Activated T-cell treated with anti-CD3 and anti-CD28 coated beads, Interleukin-2, amount 50 U/mL, for 24 hours (primary cell): Measurements from ENCODE around the gene NPB.

ENCODE experiments used
- DNase-seq: peaks from one replicate; pipeline ENCODE4 v3.0.0-alpha.2; 2020
- H3K27ac Mint-ChIP-seq: 2 replicates; pipeline ENCODE4 v1.8.0; 2020; ENCODE audit warnings: mild to moderate bottlenecking, mixed read lengths
- H3K27me3 Mint-ChIP-seq: 2 replicates; pipeline ENCODE4 v1.8.0; 2020; ENCODE audit warnings: mixed read lengths
- H3K36me3 Mint-ChIP-seq: 2 replicates; pipeline ENCODE4 v1.8.0; 2020; ENCODE audit warnings: low read depth, mixed read lengths
- H3K4me1 Mint-ChIP-seq: 2 replicates; pipeline ENCODE4 v1.8.0; 2020; ENCODE audit warnings: low read depth, mixed read lengths
- H3K4me3 Mint-ChIP-seq: 2 replicates; pipeline ENCODE4 v1.8.0; 2020; ENCODE audit warnings: mild to moderate bottlenecking, moderate library complexity, mixed read lengths
- H3K9me3 Mint-ChIP-seq: 2 replicates; pipeline ENCODE4 v1.8.0; 2020; ENCODE audit warnings: mixed read lengths

Gene NPB

GRCh38 chr17:81940538-81941483 is 38.8 kb downstream of the NPB start:
- no peak overlapping the region for H3K27ac Mint-ChIP-seq
- DNase-seq: no peak
- peaks cover 9% of the 10 kb centered on the region for H3K36me3 Mint-ChIP-seq
- H3K9me3 Mint-ChIP-seq: no peaks in the 10 kb centered on the region
- peaks cover 17% of the 10 kb centered on the region for H3K4me1 Mint-ChIP-seq
- H3K4me3 Mint-ChIP-seq: no peak overlapping the region
- H3K27me3 Mint-ChIP-seq: peaks cover 11% of the 10 kb centered on the region

GRCh38 chr17:81941484-81942166 is 39.6 kb downstream of the NPB start:
- peaks cover 11% of the 10 kb centered on the region for H3K4me1 Mint-ChIP-seq
- no peak overlapping the region for H3K4me3 Mint-ChIP-seq
- H3K27me3 Mint-ChIP-seq: peaks cover 11% of the 10 kb centered on the region
- H3K9me3 Mint-ChIP-seq: no peaks in the 10 kb centered on the region
- no peak for DNase-seq
- H3K27ac Mint-ChIP-seq: no peak overlapping the region
- peaks cover under 1% of the 10 kb centered on the region for H3K36me3 Mint-ChIP-seq

- H3K9me3 Mint-ChIP-seq: no peaks in the 10 kb centered on the region
- no peak overlapping the region for H3K4me3 Mint-ChIP-seq
- H3K27ac Mint-ChIP-seq: no peak overlapping the region
- H3K27me3 Mint-ChIP-seq: peaks cover 11% of the 10 kb centered on the region
- H3K36me3 Mint-ChIP-seq: no peaks in the 10 kb centered on the region
- H3K4me1 Mint-ChIP-seq: peaks cover 11% of the 10 kb centered on the region
- no peak for DNase-seq
Measured at GRCh38 chr17:81942167-81942553, 40.1 kb downstream of the NPB start.

GRCh38 chr17:81944858-81945257 is 42.8 kb downstream of the NPB start:
- DNase-seq: no peak
- H3K4me1 Mint-ChIP-seq: no peaks in the 10 kb centered on the region
- no peak overlapping the region for H3K27ac Mint-ChIP-seq
- peaks cover 11% of the 10 kb centered on the region for H3K27me3 Mint-ChIP-seq
- H3K9me3 Mint-ChIP-seq: no peaks in the 10 kb centered on the region
- no peaks in the 10 kb centered on the region for H3K36me3 Mint-ChIP-seq
- H3K4me3 Mint-ChIP-seq: no peak overlapping the region

GRCh38 chr17:81947189-81947588 is 45.2 kb downstream of the NPB start, which contains the start of gene MYADML2:
TSS of gene MYADML2 (minus strand) at chr17:81947233. CDS start at chr17:81941741, 5,492 bp downstream.
- H3K36me3 Mint-ChIP-seq: no peaks in the 10 kb centered on the region
- no peak for DNase-seq
- H3K27me3 Mint-ChIP-seq: peaks cover 3% of the 10 kb centered on the region
- no peaks in the 10 kb centered on the region for H3K4me1 Mint-ChIP-seq
- H3K4me3 Mint-ChIP-seq: no peak within 1 kb of the TSS
- no peak within 1 kb of the TSS for H3K27ac Mint-ChIP-seq
- no peaks in the 10 kb centered on the region for H3K9me3 Mint-ChIP-seq

- Mint-ChIP-seq H3K9me3 (no peaks in the 10 kb centered on the region), H3K27ac (no peak overlapping the region), H3K27me3 (no peaks in the 10 kb centered on the region), H3K4me3 (no peak overlapping the region), H3K36me3 (no peaks in the 10 kb centered on the region), H3K4me1 (no peaks in the 10 kb centered on the region)
- DNase-seq: no peak
Measured at GRCh38 chr17:81948635-81949378, 46.8 kb downstream of the NPB start.

- H3K4me1 Mint-ChIP-seq: no peaks in the 10 kb centered on the region
- no peaks in the 10 kb centered on the region for H3K27me3 Mint-ChIP-seq
- H3K27ac Mint-ChIP-seq: no peak overlapping the region
- H3K4me3 Mint-ChIP-seq: no peak overlapping the region
- no peak for DNase-seq
- H3K36me3 Mint-ChIP-seq: no peaks in the 10 kb centered on the region
- H3K9me3 Mint-ChIP-seq: no peaks in the 10 kb centered on the region
Measured at GRCh38 chr17:81950501-81950900, 48.5 kb downstream of the NPB start.

GRCh38 chr17:81951785-81952684 is 50.0 kb downstream of the NPB start:
- no peaks in the 10 kb centered on the region for H3K4me1 Mint-ChIP-seq
- H3K36me3 Mint-ChIP-seq: no peaks in the 10 kb centered on the region
- DNase-seq: no peak
- H3K4me3 Mint-ChIP-seq: no peak overlapping the region
- H3K27ac Mint-ChIP-seq: no peak overlapping the region
- H3K9me3 Mint-ChIP-seq: no peaks in the 10 kb centered on the region
- H3K27me3 Mint-ChIP-seq: no peaks in the 10 kb centered on the region
